Amygdala (tissue), 56 donors: ENCODE data around the gene COL13A1.

Source experiments
- DNase-seq, 56 donors: peaks; one replicate each; lab custom pipeline; 2025; lab: John Stamatoyannopoulos, UW

COL13A1 gene

GRCh38 chr10:69934768-69935167 is 133.1 kb downstream of the COL13A1 start:
- no peak for DNase-seq

GRCh38 chr10:69936091-69936490 is 134.4 kb downstream of the COL13A1 start:
- peak in 5 of 56 donors; percentile 4 to 25 (median 6) for DNase-seq

GRCh38 chr10:69938541-69938991 is 136.9 kb downstream of the COL13A1 start:
- no peak for DNase-seq

DNA sequence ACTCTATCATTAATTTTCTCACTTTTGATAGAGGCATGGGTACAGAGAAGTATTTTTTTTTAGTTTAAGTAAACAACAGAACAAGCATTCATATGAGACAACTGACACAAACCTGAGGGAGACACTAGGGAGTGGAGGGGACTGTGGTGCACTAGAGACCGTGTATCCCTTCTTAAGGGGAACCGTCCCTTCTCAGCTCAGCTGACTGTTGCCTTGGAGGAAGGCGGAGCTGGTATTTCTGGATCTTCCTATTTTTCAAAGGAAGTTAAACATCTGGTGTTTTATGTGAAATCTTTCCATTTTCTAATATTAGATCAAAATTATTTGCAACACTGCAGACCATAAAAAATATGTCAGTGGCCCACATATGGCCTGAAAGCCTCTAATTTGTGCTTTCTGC is 137.4 kb downstream of the COL13A1 start:
- no peak for DNase-seq

GRCh38 chr10:69939481-69939880 is 137.8 kb downstream of the COL13A1 start:
- DNase-seq = no peak

DNA sequence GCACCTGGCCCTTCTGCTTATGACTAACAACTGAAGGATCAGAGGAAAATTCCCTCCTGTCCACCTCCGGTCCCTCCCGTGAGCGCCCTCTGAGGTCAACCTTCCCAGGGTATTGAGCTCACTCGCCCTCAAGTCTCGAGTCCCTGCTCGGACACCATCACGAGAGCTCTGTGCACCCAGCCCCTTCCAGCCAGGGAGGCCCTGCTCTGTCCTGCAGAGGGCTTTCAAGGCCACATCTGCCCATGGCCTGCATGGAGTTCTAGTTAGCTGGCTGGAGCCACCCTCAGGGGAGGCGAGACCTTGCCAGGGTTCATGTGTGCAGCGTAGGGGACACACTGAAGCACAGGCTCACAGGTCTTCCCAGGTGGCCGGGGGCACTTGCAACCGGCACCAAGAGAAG is 140.0 kb downstream of the COL13A1 start:
- DNase-seq = no peak

DNA sequence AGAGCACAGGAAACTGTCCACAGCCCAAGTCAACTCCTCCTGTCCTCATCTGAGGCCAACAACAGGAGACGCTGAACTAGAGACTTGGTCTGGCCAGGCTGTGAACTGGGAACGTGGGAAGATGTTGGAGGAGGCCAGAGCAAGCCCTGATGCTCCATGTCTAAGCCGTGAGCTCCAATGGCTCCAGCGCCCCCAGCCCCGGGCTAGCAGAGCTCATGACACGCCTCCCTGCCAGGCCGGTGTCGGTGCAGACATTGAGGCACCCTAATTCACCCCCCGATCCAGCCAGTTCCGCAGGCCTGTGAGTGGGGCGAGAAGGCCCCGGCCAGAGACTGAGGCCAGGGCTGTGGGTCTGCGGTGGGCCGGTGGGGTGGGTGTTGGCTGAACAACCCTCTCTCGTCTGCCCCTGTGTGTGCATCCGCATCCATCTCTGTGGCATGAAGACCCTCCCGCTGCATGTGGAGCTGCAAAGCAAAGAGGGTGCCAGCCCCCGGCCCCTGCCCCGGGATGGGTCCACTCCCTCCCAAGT is 141.7 kb downstream of the COL13A1 start:
- DNase-seq = no peak

DNA sequence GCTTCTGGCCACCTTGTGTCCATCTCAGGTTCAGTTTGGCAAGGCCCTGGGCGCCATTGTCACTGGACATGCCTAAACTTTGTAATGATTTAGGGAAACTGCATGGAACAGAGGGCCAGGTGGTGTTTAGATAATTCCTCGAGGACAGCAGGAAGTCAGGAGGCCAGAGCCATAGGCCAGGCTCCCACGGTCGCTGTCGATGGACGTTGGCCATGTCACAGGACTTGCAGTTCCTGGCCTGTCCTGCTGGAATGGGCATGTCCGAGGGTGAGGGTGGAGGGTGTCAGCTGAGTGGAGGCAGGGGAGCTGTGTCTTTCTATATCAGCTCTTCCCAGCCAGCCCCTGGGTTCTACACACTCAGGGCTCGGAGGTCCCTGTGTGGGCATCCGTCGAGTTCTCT is 143.1 kb downstream of the COL13A1 start:
- no peak for DNase-seq

GRCh38 chr10:69948261-69948660 is 146.6 kb downstream of the COL13A1 start:
- no peak for DNase-seq

DNA sequence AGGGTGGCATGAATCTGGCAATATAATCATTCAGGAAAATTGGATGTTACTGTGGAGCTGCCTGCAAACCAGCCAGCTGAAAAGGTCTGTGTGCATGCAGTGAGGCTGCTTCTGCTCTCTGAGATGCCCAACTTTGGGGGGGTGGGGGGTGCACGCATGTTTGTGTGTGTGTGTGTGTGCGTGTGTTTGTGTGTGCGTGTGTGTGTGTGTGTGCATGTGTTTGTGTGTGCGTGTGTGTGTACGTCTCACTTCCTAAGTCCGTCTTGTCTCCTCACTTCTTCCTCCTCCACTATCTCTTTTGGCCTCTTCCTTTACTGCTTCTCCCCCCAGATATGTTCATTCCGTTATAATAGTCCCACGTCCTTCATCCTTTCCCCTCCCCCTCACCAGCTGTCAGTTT is 148.1 kb downstream of the COL13A1 start:
- no peak for DNase-seq

DNA sequence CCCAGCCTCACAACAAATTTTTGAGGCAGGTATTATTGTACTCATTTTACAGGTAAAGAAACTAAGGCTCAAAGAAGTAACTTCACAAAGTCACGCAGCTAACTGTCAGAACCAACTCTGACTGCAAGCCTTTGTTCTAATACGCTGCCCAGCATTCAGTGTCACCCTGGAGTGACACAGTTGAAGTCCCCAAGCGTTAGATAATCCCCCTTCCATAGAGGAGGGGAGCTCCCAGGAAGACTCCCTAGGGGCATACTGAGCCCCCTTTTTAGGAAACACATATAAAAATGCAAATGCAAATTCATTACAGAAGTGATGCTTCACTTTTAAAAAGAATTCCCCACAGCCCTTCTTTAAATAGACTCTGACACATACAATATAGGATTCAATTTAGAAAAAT is 150.0 kb downstream of the COL13A1 start:
- no peak for DNase-seq

- DNase-seq = no peak
These were observed 150.5 kb downstream of the COL13A1 start for GRCh38 chr10:69952069-69952800.

DNA sequence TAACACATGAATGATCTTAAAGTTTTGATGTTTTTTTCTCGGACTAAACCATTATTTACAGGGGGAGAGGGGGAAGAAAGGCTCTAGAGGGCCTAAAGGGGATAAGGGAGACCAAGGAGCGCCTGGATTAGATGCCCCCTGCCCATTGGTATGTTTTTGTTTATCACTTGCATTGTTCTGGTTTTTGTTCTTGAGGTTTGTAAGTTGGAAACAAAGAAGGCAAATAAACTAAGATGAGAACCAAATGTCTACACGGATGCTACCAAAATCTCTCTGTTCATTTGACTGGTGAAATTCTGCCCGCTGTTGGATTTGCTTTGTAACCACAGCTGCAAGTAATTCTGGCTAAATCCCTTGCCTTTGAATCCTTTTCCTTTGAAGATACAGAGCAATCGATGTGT is 151.1 kb downstream of the COL13A1 start:
- DNase-seq = no peak

DNA sequence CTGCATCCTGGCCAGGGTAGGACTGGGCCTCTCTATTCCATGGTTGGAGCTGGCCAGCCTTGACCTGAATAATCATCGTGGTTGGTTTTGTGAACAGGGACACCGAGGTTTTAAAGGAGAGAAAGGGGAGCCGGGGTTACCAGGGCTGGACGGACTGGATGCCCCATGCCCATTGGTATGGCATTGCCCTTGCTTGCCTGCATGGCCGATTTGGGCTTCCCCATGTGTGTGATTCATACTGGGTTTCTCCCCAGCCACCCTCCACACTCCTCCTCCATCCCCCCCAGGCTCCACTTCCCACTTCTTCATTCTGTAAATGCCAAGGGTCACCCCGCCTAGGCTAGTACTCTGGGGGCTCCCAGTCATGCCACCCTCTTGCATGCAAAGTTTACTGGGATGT is 152.1 kb downstream of the COL13A1 start:
- DNase-seq = no peak

DNA sequence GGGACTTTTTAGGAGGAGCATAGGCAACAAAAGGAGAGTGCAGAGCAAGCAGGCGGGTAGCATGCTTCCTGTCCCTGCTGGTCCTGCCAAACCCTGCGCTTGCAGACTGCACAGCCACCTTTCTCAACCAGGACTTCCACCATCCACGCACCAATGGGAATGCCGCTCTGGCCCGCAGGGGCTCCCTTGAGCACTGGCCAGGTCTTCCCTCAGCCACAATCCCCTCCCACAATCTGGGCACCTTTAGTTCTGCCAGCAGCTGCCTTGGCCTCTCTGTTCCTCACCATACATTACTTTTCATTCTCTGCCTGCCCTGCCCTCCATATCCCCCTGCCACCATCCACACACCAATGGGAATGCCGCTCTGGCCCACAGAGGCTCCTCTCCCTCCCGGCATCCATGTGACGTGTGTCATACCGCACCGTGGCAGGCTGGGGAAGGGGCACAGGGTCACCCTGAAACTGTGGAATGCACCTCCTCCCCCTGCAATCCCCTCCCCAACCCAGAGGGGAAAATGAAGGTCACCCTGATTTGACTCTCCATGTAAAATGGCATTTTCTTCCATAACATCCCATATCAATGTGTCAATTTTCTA is 153.6 kb downstream of the COL13A1 start:
- DNase-seq = no peak

GRCh38 chr10:69955897-69956740 is 154.4 kb downstream of the COL13A1 start:
- DNase-seq = no peak

DNA sequence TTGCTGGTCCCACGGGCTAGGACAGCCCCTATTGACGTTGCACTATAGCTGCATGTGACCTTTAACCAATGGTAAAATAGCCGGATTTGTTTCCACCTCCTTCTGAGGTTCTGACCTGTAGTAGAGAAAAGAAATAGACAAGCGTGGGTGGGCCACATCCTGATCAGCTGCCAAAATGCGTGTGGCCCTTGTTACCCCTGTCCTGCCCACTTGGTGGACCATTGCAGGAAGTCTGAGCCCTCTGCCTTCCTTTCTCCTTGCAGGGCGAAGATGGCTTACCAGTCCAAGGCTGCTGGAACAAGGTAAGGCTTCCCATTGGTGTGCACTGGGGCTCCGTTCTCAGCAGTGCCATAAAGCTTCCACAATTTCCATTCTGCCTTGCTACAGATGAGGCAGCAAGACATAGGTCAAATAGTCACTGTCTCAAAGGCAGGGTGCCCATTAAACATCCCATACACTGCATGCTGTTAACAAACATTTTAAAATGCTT is 155.1 kb downstream of the COL13A1 start:
- DNase-seq = no peak

GRCh38 chr10:69957241-69957885 is 155.7 kb downstream of the COL13A1 start:
- peak in 1 of 56 donors; percentile 19 for DNase-seq

DNA sequence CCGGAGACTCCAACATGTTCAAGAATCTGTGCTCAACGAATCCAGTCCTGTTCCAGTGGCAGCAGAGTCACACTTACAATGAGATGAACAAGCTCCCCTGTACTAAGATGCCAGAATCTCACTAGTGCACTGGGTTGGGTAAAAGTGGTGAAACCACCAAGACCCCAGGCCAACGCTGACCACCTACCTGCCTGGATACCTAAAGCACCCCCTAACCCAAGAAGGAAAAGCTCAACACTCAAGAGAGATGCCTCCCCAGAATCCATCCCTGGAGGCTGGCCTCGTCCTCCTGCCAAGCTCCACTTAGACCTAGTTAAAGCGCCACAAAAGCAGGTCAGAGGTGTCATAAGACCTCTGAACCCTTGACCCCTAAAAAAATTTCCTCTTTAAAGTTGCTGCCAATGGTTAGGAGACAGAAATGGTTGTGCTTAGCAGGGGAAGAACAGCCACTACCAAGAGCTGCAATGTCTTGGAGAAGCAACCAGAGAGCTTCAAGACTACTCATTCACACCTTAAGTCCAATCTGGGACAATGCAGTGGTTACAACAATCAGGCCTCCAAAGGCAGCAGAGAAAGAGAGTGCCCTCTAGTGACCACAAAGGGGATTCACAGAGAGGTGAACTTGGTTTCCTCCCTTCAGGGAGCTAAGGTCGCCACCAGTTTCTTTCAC is 156.3 kb downstream of the COL13A1 start:
- DNase-seq = no peak

GRCh38 chr10:69958556-69958902 is 156.8 kb downstream of the COL13A1 start:
- DNase-seq = no peak
